8988T (cell line): ENCODE measurements around the gene MACC1.
"Not testable (repeated sequence)": the region's sequence is repeated elsewhere in the genome, so short reads cannot be mapped to it uniquely, and the experiment has no call there.

ENCODE experiments used
- DNase-seq: peaks from one replicate; pipeline ENCODE4 v3.0.0; 2011

Gene MACC1

GRCh38 chr7:20206104-20206896 is 10.9 kb downstream of the MACC1 start:
- DNase-seq = no peak

GRCh38 chr7:20203316-20203715 is 13.9 kb downstream of the MACC1 start:
- no peak for DNase-seq

GRCh38 chr7:20201380-20201779 is 15.8 kb downstream of the MACC1 start:
- no peak for DNase-seq

- DNase-seq = no peak
Observed at GRCh38 chr7:20200971-20201370, 16.2 kb downstream of the MACC1 start.

- DNase-seq = no peak
Observed at GRCh38 chr7:20200361-20200760, 16.8 kb downstream of the MACC1 start.

- DNase-seq = no peak
Observed at GRCh38 chr7:20199015-20199737, 18.0 kb downstream of the MACC1 start.

- DNase-seq = no peak
Observed at GRCh38 chr7:20198260-20198659, 18.9 kb downstream of the MACC1 start.

- DNase-seq = no peak
Observed at GRCh38 chr7:20197837-20198236, 19.3 kb downstream of the MACC1 start.

- DNase-seq = no peak
Observed at GRCh38 chr7:20197125-20197748, 19.9 kb downstream of the MACC1 start.

- no peak for DNase-seq
Observed at GRCh38 chr7:20194343-20194995, 22.7 kb downstream of the MACC1 start.

GRCh38 chr7:20193873-20194272 is 23.3 kb downstream of the MACC1 start:
- DNase-seq = no peak

- DNase-seq = no peak
Observed at GRCh38 chr7:20193242-20193777, 23.9 kb downstream of the MACC1 start.

GRCh38 chr7:20191391-20191869 is 25.8 kb downstream of the MACC1 start:
- DNase-seq = no peak

GRCh38 chr7:20190560-20191390 is 26.4 kb downstream of the MACC1 start:
- DNase-seq = no peak

- DNase-seq = no peak
Observed at GRCh38 chr7:20189852-20190251, 27.3 kb downstream of the MACC1 start.

GRCh38 chr7:20188567-20188966 is 28.6 kb downstream of the MACC1 start:
- DNase-seq = no peak

GRCh38 chr7:20187850-20188249 is 29.3 kb downstream of the MACC1 start:
- DNase-seq = not testable (repeated sequence)

GRCh38 chr7:20185988-20186387 is 31.2 kb downstream of the MACC1 start:
- no peak for DNase-seq

- no peak for DNase-seq
Observed at GRCh38 chr7:20183086-20183485, 34.1 kb downstream of the MACC1 start.

- no peak for DNase-seq
Observed at GRCh38 chr7:20176578-20177242, 40.5 kb downstream of the MACC1 start.

- no peak for DNase-seq
Observed at GRCh38 chr7:20173828-20174227, 43.4 kb downstream of the MACC1 start.
